Caki2 (cell line): Measurements from ENCODE around the gene ATXN2. TPM values are rescaled to one million over a fixed set of nuclear protein-coding genes. Genes with fewer than 3 reads are reported as not detected.
A peak's percentile ranks its signal among the peaks of the same experiment; 100 is the strongest.

Experiments used
- DNase-seq: peaks from one replicate; pipeline ENCODE4 v3.0.0-alpha.2; 2015; ENCODE audit warnings: low read depth
- in situ Hi-C: cut with HindIII; loops from 2 replicates; pipeline ENCODE4 v1.10.0; 2016; ENCODE audit warnings: low sequenced_read_pairs, low pct_unique_long_range_greater_than_20kb, mixed read lengths
- total RNA-seq: library from RNA; depleted of rRNA; stranded (reverse); fragments of >200 nt; shearing (Covaris generic); gene quantifications from 2 replicates; pipeline ENCODE4 v1.2.3, GENCODE V29; 2014; ENCODE audit warnings: low replicate concordance

ATXN2 gene
- total RNA-seq, 1 experiment from 2014 or later, result 7.5 TPM

- DNase-seq, result no peak
- in situ Hi-C loops, result no loop called here
These were observed 180.6 kb downstream of the ATXN2 start for GRCh38 chr12:111418594-111418880.

- in situ Hi-C loops, result no loop called here
- no peak for DNase-seq
These were observed 181.1 kb downstream of the ATXN2 start for GRCh38 chr12:111417784-111418593.

DNA sequence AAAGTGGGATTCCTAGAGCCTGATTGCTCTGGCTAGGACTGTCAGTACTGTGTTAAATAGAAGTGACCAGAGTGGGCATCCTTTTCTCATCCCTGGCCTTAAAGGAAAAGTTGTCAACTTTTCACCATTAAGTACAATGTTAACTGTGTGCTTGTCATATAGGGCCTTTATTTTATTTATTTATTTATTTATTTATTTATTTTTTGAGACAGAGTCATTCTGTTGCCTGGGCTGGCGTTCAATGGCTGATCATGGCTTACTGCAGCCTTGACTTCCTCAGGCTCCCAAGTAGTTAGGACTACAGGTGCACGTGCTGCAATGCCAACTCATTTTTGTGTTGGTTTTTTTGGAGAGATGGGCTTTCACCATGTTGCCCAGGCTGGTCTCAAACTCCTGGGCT lies 181.8 kb downstream of the ATXN2 start:
- in situ Hi-C loops, result no loop called here

DNA sequence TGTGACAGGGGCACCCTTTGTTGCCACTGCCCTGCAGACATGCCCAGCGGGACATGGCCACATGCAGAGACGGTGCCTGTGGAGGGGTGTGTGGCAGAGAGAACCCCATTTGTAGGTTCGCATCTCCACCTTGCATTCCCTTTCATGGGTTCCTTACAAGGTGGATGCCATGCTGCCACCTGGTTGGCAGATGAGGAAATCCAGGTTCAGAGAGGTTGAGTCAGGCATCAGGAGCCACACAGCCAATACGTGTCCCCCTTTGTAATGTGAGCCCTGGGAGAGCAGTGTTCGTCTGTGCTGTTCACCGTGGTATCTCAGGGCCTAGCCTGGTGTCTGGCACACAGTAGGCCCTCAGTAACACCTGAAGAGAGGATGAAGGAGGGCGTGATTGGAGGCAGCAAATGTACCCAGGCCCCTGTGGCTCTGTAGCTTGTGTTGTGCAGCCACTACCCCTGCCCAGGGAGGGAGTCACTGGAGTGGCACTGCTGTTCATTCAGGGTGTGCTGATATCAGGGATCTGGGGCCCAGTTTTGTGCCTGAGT lies 184.3 kb downstream of the ATXN2 start:
- in situ Hi-C loops, result no loop called here
- DNase-seq, result no peak

More for the DNA sequence above, 181.8 kb downstream of the ATXN2 start:
- no peak for DNase-seq

DNA sequence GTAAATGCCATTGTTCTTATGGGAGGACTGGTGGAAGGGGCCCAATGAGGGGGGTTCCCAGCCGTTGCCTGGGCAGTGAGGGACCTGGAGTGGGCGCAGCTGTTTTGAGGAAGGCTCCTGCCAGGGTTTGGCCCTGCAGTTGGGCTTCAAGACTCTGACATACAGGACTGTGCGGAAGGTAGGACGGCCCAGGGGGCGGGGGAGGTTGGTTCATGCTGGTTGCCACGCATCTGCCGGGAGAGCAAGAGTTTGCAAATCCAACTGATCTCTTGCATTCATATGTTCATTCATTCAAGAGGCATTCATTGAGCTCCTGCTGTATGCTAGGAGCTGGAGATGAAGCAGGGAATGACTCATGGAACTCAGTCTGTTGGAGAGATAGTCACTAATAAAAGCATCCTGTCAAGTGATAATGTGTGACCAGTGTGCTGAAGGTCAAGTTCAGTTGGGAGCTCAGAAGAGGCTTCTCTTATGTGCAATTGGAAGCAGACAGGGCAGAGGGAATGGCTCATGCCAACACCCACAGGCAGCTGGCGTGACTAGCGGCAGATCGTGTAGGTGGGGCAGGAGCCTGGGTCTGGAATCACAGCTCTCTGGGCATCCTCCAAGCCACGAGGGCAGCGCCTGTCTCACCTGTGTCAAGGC lies 185.6 kb downstream of the ATXN2 start:
- DNase-seq, result peak; percentile 79
- in situ Hi-C loops, result no loop called here

- in situ Hi-C loops, result no loop called here
- peak; percentile 12 for DNase-seq
These were observed 186.2 kb downstream of the ATXN2 start for GRCh38 chr12:111412830-111413441.

- peak; percentile 26 for DNase-seq
- in situ Hi-C loops, result no loop called here
These were observed 186.9 kb downstream of the ATXN2 start for GRCh38 chr12:111412007-111412829.

DNA sequence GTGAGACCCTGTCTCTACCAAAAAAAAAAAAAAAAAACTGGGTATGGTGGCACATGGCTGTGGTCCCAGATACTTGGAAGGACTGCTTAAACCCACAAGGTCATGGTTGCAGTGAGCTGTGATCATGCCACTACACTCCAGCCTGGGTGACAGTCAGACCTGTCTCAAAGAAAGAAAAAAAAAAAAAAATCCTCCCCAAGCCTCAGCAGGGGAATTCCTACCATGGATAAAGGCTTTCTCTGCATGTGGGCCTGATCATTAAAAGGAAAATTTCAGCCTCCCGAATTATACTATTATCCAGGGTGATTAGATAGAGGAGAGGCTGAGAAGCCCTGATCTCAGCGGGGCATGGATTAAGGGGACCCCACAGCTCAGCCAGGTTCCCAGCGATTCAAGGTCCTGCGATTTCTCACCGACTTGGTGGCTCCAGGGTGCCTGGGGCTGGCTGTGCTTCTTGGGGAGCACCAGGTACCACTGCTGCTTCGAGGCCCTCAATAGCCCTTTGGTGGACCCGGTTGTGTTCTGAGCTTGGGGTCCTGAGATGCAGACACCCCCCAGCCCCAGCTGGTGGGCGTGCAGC lies 187.8 kb downstream of the ATXN2 start:
- in situ Hi-C loops, result no loop called here
- DNase-seq, result peak; percentile 40

GRCh38 chr12:111410431-111411184 lies 188.5 kb downstream of the ATXN2 start:
- in situ Hi-C loops, result no loop called here
- no peak for DNase-seq

DNA sequence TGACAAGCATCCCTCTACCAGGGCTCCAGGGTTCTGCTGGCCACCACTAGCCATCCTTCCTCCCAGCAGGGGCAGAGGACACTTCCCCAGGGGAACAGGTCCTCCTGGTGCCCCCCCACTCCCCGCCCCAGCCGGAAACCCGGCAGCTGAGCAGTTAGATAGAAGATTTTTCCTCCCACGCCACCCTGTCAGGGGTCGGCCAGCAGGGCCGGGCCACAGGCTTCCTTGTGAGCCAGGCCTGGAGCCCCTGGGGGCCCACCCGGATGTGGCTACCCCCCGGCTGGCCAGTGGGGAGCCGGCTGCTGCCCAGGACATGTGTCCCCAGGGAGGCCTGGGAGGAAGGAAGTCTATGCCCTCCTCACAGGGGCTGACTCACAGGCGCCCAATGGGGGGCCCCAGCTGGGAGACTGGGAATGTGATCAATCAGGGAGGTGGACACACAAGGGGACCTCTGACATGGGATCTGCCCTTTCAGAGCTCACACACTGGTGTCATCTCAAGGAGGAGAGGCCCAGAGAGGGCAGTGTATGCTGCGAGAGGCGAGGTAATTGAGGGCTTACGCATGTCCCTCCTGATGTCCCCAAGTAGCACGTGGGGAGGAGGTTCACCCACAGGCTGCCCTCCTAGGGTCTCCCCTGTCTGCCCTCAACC lies 189.2 kb downstream of the ATXN2 start:
- DNase-seq, result peak; percentile 52
- in situ Hi-C loops, result no loop called here

- in situ Hi-C loops, result no loop called here
- DNase-seq, result peak; percentile 40
These were observed 189.7 kb downstream of the ATXN2 start for GRCh38 chr12:111409403-111409779.

GRCh38 chr12:111408686-111409402 lies 190.3 kb downstream of the ATXN2 start:
- no peak for DNase-seq
- in situ Hi-C loops, result no loop called here

- in situ Hi-C loops, result no loop called here
These were observed 191.0 kb downstream of the ATXN2 start for GRCh38 chr12:111408116-111408440.

GRCh38 chr12:111407377-111408115 lies 191.6 kb downstream of the ATXN2 start:
- in situ Hi-C loops, result no loop called here
- no peak for DNase-seq

More at GRCh38 chr12:111408116-111408440, 191.0 kb downstream of the ATXN2 start:
- no peak for DNase-seq

DNA sequence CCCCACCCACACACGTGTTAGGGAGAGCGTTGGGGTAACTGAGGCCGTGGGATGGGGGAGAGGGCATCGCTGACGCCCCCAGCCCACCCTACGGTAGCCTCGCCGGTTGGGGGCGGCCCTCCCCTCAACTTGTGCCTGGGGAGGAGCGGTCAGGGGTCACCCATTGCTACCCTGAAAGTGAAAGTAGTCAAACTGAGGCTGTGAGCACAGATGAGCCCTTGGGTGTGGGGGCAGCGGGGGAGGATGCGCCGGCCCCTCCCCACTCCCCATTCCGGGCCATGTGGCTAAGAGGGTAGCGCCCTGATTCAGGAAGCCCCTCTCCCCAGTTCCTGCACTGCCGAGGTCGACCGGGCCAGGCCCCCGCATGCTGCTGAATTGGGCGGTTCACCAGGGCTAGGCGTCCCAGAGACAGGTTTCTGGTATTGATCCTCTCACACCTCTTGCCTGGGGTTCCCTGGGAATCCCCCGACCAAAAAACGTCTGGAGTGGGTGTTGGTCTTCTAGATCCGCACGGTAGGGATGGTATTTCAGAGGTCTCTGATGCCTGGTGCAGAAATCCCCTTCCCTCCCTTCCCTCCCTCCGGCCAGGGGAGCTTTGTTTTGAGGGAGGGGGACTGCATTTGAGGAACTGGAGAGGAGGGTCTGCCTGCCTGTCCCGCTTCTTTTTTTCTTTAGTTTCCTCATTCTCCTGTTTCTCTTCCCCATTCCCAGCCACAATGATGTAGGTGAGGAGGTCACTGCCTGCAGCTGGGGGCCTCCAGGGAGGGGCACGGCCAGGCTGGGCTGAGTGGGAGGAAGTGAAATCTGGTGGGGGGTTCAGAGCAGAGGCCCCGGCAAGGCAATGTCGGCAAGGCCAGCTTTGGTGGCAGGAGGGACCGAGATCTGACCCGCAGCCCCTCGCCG lies 192.4 kb downstream of the ATXN2 start:
- no peak for DNase-seq
- in situ Hi-C loops, result no loop called here
